ENCODE data around the gene NFS1.

DNA sequence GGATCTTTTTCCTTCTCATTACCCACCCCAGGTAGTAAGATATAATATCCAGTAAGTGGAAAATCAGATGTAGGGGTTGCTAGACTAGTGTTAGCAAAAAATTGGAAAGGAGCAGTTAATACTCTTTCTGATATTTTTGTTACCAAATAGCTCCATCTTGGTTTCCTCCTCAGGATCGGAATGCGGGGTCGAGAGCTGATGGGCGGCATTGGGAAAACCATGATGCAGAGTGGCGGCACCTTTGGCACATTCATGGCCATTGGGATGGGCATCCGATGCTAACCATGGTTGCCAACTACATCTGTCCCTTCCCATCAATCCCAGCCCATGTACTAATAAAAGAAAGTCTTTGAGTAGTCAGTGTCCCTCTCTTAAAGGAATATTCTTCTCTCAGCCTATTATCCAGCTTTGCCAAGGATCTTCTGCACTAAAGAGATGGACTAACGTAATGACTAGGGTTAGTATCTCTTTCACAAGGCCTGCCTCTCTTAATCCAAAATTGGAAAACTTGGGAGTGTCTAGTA, 1.5 kb upstream of the NFS1 start:
- TF ChIP-seq, protein P1, sequence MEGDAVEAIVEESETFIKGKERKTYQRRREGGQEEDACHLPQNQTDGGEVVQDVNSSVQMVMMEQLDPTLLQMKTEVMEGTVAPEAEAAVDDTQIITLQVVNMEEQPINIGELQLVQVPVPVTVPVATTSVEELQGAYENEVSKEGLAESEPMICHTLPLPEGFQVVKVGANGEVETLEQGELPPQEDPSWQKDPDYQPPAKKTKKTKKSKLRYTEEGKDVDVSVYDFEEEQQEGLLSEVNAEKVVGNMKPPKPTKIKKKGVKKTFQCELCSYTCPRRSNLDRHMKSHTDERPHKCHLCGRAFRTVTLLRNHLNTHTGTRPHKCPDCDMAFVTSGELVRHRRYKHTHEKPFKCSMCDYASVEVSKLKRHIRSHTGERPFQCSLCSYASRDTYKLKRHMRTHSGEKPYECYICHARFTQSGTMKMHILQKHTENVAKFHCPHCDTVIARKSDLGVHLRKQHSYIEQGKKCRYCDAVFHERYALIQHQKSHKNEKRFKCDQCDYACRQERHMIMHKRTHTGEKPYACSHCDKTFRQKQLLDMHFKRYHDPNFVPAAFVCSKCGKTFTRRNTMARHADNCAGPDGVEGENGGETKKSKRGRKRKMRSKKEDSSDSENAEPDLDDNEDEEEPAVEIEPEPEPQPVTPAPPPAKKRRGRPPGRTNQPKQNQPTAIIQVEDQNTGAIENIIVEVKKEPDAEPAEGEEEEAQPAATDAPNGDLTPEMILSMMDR (conservative IDR thresholded peaks at IDR 0.05; ENCODE audit: low read depth, low read length), result no peak
- TF ChIP-seq EZH2 (IDR thresholded peaks at IDR 0.05; ENCODE audit: low read length, unreplicated experiment) (no peak), EZH2phosphoT487 (IDR thresholded peaks at IDR 0.05; ENCODE audit: borderline replicate concordance, low read length) (no peak)

Measured in PC-3 (cell line).